Measurements from ENCODE around the gene CLCN7.

Gene CLCN7

GRCh38 chr16:1464196-1464893, 10.5 kb downstream of the CLCN7 start:
- Histone ChIP-seq H3K4me1 (ENCODE audit: control insufficient read depth in 2 of 2, insufficient read depth in 2 of 2, low read length in 2 of 2) (no peaks in the 10 kb centered on the region), H3K9ac (ENCODE audit: low read depth in 1 of 2, low read length in 2 of 2) (no peak overlapping the region), H3K27ac (ENCODE audit: low read depth in 2 of 2, low read length in 2 of 2) (no peak overlapping the region), H3K9me3 (ENCODE audit: control insufficient read depth in 2 of 2, low read length in 2 of 2) (no peaks in the 10 kb centered on the region), H3K27me3 (ENCODE audit: control insufficient read depth in 2 of 2, insufficient read depth in 2 of 2, low read length in 2 of 2) (no peaks in the 10 kb centered on the region), H3K36me3 (ENCODE audit: control insufficient read depth in 2 of 2, insufficient read depth in 2 of 2, low read length in 2 of 2) (peaks cover 11 to 17% of the 10 kb centered on the region in 2 donors), H3K4me3 (ENCODE audit: low read length in 2 of 2) (no peak overlapping the region)

DNA sequence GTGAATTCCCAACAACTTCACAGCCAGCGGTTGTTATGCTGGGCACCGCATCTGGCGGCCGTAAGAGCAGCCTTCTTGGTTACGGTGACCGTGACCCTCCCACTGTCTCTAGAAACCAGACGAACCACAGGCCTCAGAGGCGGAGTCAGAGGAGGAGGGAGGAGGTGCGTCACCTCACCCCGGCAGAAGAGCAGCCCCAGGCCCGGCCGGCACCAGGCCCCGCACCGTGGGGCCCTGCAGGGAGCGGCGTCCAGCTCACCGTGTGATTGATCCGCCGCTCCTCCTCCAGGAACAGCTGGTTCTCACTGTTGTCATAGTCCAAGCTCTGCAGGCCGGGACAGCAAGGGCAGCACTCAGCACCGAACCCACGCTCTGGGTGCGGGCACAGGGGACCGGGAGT, 13.7 kb downstream of the CLCN7 start:
- Histone ChIP-seq H3K4me1 (ENCODE audit: control insufficient read depth in 2 of 2, insufficient read depth in 2 of 2, low read length in 2 of 2) (no peaks in the 10 kb centered on the region), H3K27ac (ENCODE audit: low read depth in 2 of 2, low read length in 2 of 2) (no peak overlapping the region), H3K9ac (ENCODE audit: low read depth in 1 of 2, low read length in 2 of 2) (no peak overlapping the region), H3K4me3 (ENCODE audit: low read length in 2 of 2) (no peak overlapping the region), H3K27me3 (ENCODE audit: control insufficient read depth in 2 of 2, insufficient read depth in 2 of 2, low read length in 2 of 2) (no peaks in the 10 kb centered on the region), H3K9me3 (ENCODE audit: control insufficient read depth in 2 of 2, low read length in 2 of 2) (no peaks in the 10 kb centered on the region), H3K36me3 (ENCODE audit: control insufficient read depth in 2 of 2, insufficient read depth in 2 of 2, low read length in 2 of 2) (peaks cover 25 to 30% of the 10 kb centered on the region in 2 donors)

GRCh38 chr16:1460602-1461138, 14.2 kb downstream of the CLCN7 start:
- Histone ChIP-seq H3K4me3 (ENCODE audit: low read length in 2 of 2) (no peak overlapping the region), H3K36me3 (ENCODE audit: control insufficient read depth in 2 of 2, insufficient read depth in 2 of 2, low read length in 2 of 2) (peaks cover 27 to 35% of the 10 kb centered on the region in 2 donors), H3K27ac (ENCODE audit: low read depth in 2 of 2, low read length in 2 of 2) (no peak overlapping the region), H3K27me3 (ENCODE audit: control insufficient read depth in 2 of 2, insufficient read depth in 2 of 2, low read length in 2 of 2) (no peaks in the 10 kb centered on the region), H3K4me1 (ENCODE audit: control insufficient read depth in 2 of 2, insufficient read depth in 2 of 2, low read length in 2 of 2) (no peaks in the 10 kb centered on the region), H3K9ac (ENCODE audit: low read depth in 1 of 2, low read length in 2 of 2) (no peak overlapping the region), H3K9me3 (ENCODE audit: control insufficient read depth in 2 of 2, low read length in 2 of 2) (no peaks in the 10 kb centered on the region)

DNA sequence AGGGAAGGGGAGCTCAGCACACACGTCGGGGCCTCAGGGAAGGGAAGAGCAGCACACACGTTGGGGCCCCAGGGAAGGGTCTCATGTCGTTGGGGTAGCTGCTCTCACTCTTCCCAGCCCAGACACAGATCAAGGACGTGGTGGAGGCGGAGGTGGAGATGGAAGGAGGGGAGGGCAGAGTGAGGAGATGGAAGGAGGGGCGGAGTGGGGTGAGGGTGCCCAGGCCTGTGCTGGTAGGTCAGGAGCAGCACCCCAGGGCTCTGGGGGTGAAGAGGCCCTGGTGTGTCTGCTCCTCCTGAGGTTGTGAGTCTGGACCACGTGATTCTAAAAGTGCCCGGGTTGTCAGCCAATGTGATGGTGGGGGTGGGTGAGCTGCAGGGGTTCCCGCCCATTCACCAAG, 14.9 kb downstream of the CLCN7 start:
- Histone ChIP-seq H3K36me3 (ENCODE audit: control insufficient read depth in 2 of 2, insufficient read depth in 2 of 2, low read length in 2 of 2) (peaks cover 27 to 41% of the 10 kb centered on the region in 2 donors), H3K4me1 (ENCODE audit: control insufficient read depth in 2 of 2, insufficient read depth in 2 of 2, low read length in 2 of 2) (no peaks in the 10 kb centered on the region), H3K4me3 (ENCODE audit: low read length in 2 of 2) (no peak overlapping the region), H3K9me3 (ENCODE audit: control insufficient read depth in 2 of 2, low read length in 2 of 2) (no peaks in the 10 kb centered on the region), H3K9ac (ENCODE audit: low read depth in 1 of 2, low read length in 2 of 2) (no peak overlapping the region), H3K27me3 (ENCODE audit: control insufficient read depth in 2 of 2, insufficient read depth in 2 of 2, low read length in 2 of 2) (no peaks in the 10 kb centered on the region), H3K27ac (ENCODE audit: low read depth in 2 of 2, low read length in 2 of 2) (no peak overlapping the region)

GRCh38 chr16:1458977-1459341, 15.9 kb downstream of the CLCN7 start:
- H3K4me1 ChIP-seq (ENCODE audit: control insufficient read depth in 2 of 2, insufficient read depth in 2 of 2, low read length in 2 of 2), result no peaks in the 10 kb centered on the region
- no peak overlapping the region for H3K27ac ChIP-seq (ENCODE audit: low read depth in 2 of 2, low read length in 2 of 2)
- no peak overlapping the region for H3K4me3 ChIP-seq (ENCODE audit: low read length in 2 of 2)
- H3K27me3 ChIP-seq (ENCODE audit: control insufficient read depth in 2 of 2, insufficient read depth in 2 of 2, low read length in 2 of 2), result no peaks in the 10 kb centered on the region
- H3K36me3 ChIP-seq (ENCODE audit: control insufficient read depth in 2 of 2, insufficient read depth in 2 of 2, low read length in 2 of 2), result peaks cover 27 to 45% of the 10 kb centered on the region in 2 donors
- H3K9me3 ChIP-seq (ENCODE audit: control insufficient read depth in 2 of 2, low read length in 2 of 2), result no peaks in the 10 kb centered on the region
- no peak overlapping the region for H3K9ac ChIP-seq (ENCODE audit: low read depth in 1 of 2, low read length in 2 of 2)

- Histone ChIP-seq H3K9ac (ENCODE audit: low read depth in 1 of 2, low read length in 2 of 2) (no peak overlapping the region), H3K27ac (ENCODE audit: low read depth in 2 of 2, low read length in 2 of 2) (no peak overlapping the region), H3K36me3 (ENCODE audit: control insufficient read depth in 2 of 2, insufficient read depth in 2 of 2, low read length in 2 of 2) (peaks cover 27 to 50% of the 10 kb centered on the region in 2 donors), H3K9me3 (ENCODE audit: control insufficient read depth in 2 of 2, low read length in 2 of 2) (no peaks in the 10 kb centered on the region), H3K4me1 (ENCODE audit: control insufficient read depth in 2 of 2, insufficient read depth in 2 of 2, low read length in 2 of 2) (no peaks in the 10 kb centered on the region), H3K4me3 (ENCODE audit: low read length in 2 of 2) (no peak overlapping the region), H3K27me3 (ENCODE audit: control insufficient read depth in 2 of 2, insufficient read depth in 2 of 2, low read length in 2 of 2) (no peaks in the 10 kb centered on the region)
Measured at GRCh38 chr16:1458336-1458976, 16.4 kb downstream of the CLCN7 start.

GRCh38 chr16:1457489-1458245, 17.2 kb downstream of the CLCN7 start:
- Histone ChIP-seq H3K4me1 (ENCODE audit: control insufficient read depth in 2 of 2, insufficient read depth in 2 of 2, low read length in 2 of 2) (no peaks in the 10 kb centered on the region), H3K27ac (ENCODE audit: low read depth in 2 of 2, low read length in 2 of 2) (no peak overlapping the region), H3K9me3 (ENCODE audit: control insufficient read depth in 2 of 2, low read length in 2 of 2) (no peaks in the 10 kb centered on the region), H3K27me3 (ENCODE audit: control insufficient read depth in 2 of 2, insufficient read depth in 2 of 2, low read length in 2 of 2) (no peaks in the 10 kb centered on the region), H3K36me3 (ENCODE audit: control insufficient read depth in 2 of 2, insufficient read depth in 2 of 2, low read length in 2 of 2) (peaks cover 27 to 51% of the 10 kb centered on the region in 2 donors), H3K9ac (ENCODE audit: low read depth in 1 of 2, low read length in 2 of 2) (no peak overlapping the region), H3K4me3 (ENCODE audit: low read length in 2 of 2) (no peak overlapping the region)

DNA sequence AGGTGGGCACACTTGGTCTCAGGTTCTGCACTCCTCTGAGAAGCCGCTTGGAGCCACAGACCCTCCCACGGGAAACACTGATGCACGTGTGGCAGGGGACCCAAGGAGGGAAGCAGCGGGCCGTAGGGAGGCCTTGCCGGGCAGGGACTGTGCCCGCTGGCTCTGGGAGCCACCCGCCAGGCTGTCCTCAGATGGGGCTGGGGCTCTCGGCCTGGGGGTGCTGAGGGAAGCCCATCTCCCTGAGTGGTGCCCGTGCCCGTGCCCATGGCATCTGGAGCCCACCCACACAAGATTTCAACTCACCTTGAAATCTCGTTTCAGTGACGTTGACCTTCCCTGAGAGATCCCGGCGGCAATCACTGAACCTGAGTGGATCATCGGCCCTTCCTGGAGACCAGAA, 17.9 kb downstream of the CLCN7 start:
- no peak overlapping the region for H3K27ac ChIP-seq (ENCODE audit: low read depth in 2 of 2, low read length in 2 of 2)
- peaks cover 27 to 53% of the 10 kb centered on the region in 2 donors for H3K36me3 ChIP-seq (ENCODE audit: control insufficient read depth in 2 of 2, insufficient read depth in 2 of 2, low read length in 2 of 2)
- H3K9ac ChIP-seq (ENCODE audit: low read depth in 1 of 2, low read length in 2 of 2), result no peak overlapping the region
- no peaks in the 10 kb centered on the region for H3K27me3 ChIP-seq (ENCODE audit: control insufficient read depth in 2 of 2, insufficient read depth in 2 of 2, low read length in 2 of 2)
- no peaks in the 10 kb centered on the region for H3K4me1 ChIP-seq (ENCODE audit: control insufficient read depth in 2 of 2, insufficient read depth in 2 of 2, low read length in 2 of 2)
- H3K9me3 ChIP-seq (ENCODE audit: control insufficient read depth in 2 of 2, low read length in 2 of 2), result no peaks in the 10 kb centered on the region
- H3K4me3 ChIP-seq (ENCODE audit: low read length in 2 of 2), result no peak overlapping the region

DNA sequence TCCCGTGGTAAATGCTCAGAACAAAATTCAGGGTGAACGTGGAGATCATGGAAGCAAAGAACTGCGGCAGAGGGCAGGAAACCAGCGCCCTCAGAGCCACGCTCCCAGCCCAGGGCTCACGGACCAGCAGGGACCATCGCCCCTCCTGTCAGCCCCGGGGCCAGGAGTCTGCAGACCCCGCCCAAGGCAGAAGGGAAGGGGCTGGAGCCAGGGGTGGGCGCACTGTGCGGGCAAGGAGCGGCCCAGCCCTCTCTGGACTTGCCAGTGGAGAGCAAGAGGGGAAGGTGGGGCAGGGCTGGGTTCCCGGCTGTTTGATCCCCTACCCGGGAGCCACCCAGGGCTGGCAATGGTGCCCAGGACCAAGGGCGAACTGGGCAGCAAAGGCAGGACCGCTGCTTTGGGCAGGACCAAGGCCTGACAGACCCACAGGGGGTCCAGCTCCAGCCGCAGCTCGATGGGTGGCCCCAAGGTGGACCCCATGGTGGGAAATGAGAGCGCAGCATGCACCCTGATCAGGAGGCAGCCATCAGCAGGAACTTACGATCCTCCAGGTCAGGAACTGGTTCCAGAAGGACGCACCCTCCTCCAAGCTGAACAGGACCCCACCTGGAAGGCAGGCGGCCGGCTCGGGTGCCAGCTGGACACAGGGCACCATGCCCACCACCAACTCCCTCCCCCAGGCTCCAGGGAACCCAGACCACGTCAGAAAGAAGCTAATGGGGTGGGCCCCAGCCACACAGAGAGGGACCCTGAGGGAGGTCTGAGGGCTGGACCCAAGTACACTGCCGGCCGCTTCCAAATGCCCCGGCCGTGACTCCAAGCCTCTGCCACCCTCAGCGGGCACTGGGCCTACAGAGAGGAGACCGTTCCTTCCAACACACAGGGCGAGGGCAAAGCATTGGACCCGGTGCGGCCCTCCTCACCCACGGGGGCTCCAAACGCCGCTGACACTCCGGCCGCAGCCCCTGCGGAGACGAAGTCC, 19.3 kb downstream of the CLCN7 start:
- peaks cover 22 to 53% of the 10 kb centered on the region in 2 donors for H3K36me3 ChIP-seq (ENCODE audit: control insufficient read depth in 2 of 2, insufficient read depth in 2 of 2, low read length in 2 of 2)
- no peaks in the 10 kb centered on the region for H3K4me1 ChIP-seq (ENCODE audit: control insufficient read depth in 2 of 2, insufficient read depth in 2 of 2, low read length in 2 of 2)
- H3K9ac ChIP-seq (ENCODE audit: low read depth in 1 of 2, low read length in 2 of 2), result no peak overlapping the region
- no peak overlapping the region for H3K27ac ChIP-seq (ENCODE audit: low read depth in 2 of 2, low read length in 2 of 2)
- H3K27me3 ChIP-seq (ENCODE audit: control insufficient read depth in 2 of 2, insufficient read depth in 2 of 2, low read length in 2 of 2), result no peaks in the 10 kb centered on the region
- no peak overlapping the region for H3K4me3 ChIP-seq (ENCODE audit: low read length in 2 of 2)
- H3K9me3 ChIP-seq (ENCODE audit: control insufficient read depth in 2 of 2, low read length in 2 of 2), result no peaks in the 10 kb centered on the region
